DMS114 treated with DMSO at 0.1 percent for 48 hours (cell line): ENCODE data around the gene DTYMK.

Experiments used
- DNase-seq: peaks from one replicate; lab custom pipeline; 2025; ENCODE audit not compliant: unreplicated experiment; lab: John Stamatoyannopoulos, UW

Gene DTYMK

GRCh38 chr2:241649927-241650326, 36.7 kb downstream of the DTYMK start:
- no peak for DNase-seq

- DNase-seq = no peak
Measured at GRCh38 chr2:241649404-241649803, 37.2 kb downstream of the DTYMK start.

- DNase-seq = no peak
Measured at GRCh38 chr2:241648453-241648852, 38.2 kb downstream of the DTYMK start.

- DNase-seq = no peak
Measured at GRCh38 chr2:241645915-241646645, 40.5 kb downstream of the DTYMK start.

- DNase-seq = no peak
Measured at GRCh38 chr2:241645056-241645914, 41.3 kb downstream of the DTYMK start.

- no peak for DNase-seq
Measured at GRCh38 chr2:241641631-241642030, 45.0 kb downstream of the DTYMK start.

- no peak for DNase-seq
Measured at GRCh38 chr2:241640165-241640795, 46.3 kb downstream of the DTYMK start.

GRCh38 chr2:241639385-241639784, 47.2 kb downstream of the DTYMK start:
- no peak for DNase-seq

- no peak for DNase-seq
Measured at GRCh38 chr2:241638940-241639339, 47.7 kb downstream of the DTYMK start.

GRCh38 chr2:241637795-241638660, 48.6 kb downstream of the DTYMK start:
- no peak for DNase-seq

GRCh38 chr2:241637018-241637794, 49.4 kb downstream of the DTYMK start, which contains the start of the genes ATG4B and THAP4:
Gene ATG4B, plus strand, starts transcription at chr2:241637693. Its CDS starts 22 bp downstream, at chr2:241637715.
Gene THAP4, minus strand, starts transcription at chr2:241637158. Its CDS starts 141 bp downstream, at chr2:241637017.
- peak; percentile 46 for DNase-seq

- no peak for DNase-seq
Measured at GRCh38 chr2:241636182-241637017, 50.2 kb downstream of the DTYMK start.

GRCh38 chr2:241635756-241636155, 50.9 kb downstream of the DTYMK start:
- DNase-seq = no peak

- DNase-seq = no peak
Measured at GRCh38 chr2:241633561-241633960, 53.1 kb downstream of the DTYMK start.

- no peak for DNase-seq
Measured at GRCh38 chr2:241632478-241633325, 53.9 kb downstream of the DTYMK start.

- DNase-seq = no peak
Measured at GRCh38 chr2:241629762-241630435, 56.7 kb downstream of the DTYMK start.

GRCh38 chr2:241627675-241628074, 58.9 kb downstream of the DTYMK start:
- DNase-seq = no peak
